Liver (tissue), 3 donors: ENCODE measurements around the gene GARIN1A.

Experiments used
- ATF3 ChIP-seq: IDR thresholded peaks from 2 replicates; pipeline ENCODE4 v1.6.1; 2016; ENCODE audit warnings: antibody characterized with exemption
- CTCF ChIP-seq: fragments of 150-350 bp; IDR thresholded peaks from 2 replicates; pipeline ENCODE4 v1.5.1; 2017; ENCODE audit warnings: improper control_type of control experiment, low read depth, low read length; ENCODE audit not compliant: missing input control
- FOXA1 ChIP-seq: IDR thresholded peaks from 2 replicates; pipeline ENCODE4 v1.6.1; 2016; ENCODE audit warnings: antibody characterized with exemption
- GABPA ChIP-seq, 2 donors: IDR thresholded peaks in 1 of 2; conservative IDR thresholded peaks in 1 of 2; 2 replicates each; pipeline ENCODE4 v1.6.1; 2016; ENCODE audit warnings: antibody characterized with exemption in 2 of 2, mild to moderate bottlenecking in 1 of 2, moderate library complexity in 1 of 2
- HNF4A ChIP-seq, 2 donors: conservative IDR thresholded peaks; 2 replicates each; pipeline ENCODE4 v1.6.1; 2016; ENCODE audit warnings: antibody characterized with exemption in 2 of 2, mild to moderate bottlenecking in 2 of 2
- HNF4G ChIP-seq: IDR thresholded peaks from 2 replicates; pipeline ENCODE4 v1.6.1; 2016; ENCODE audit warnings: antibody characterized with exemption
- RAD21 ChIP-seq, 2 donors: IDR thresholded peaks; 2 replicates each; pipeline ENCODE4 v1.6.1; 2016; ENCODE audit warnings: antibody characterized with exemption in 2 of 2, mild to moderate bottlenecking in 2 of 2
- REST ChIP-seq: IDR thresholded peaks from 2 replicates; pipeline ENCODE4 v1.6.1; 2016; ENCODE audit warnings: antibody characterized with exemption, mild to moderate bottlenecking
- RXRA ChIP-seq, 2 donors: IDR thresholded peaks; 2 replicates each; pipeline ENCODE4 v1.6.1; 2017 to 2018; ENCODE audit warnings: antibody characterized with exemption in 2 of 2, mild to moderate bottlenecking in 1 of 2
- SP1 ChIP-seq: IDR thresholded peaks from 2 replicates; pipeline ENCODE4 v1.6.1; 2018; ENCODE audit warnings: antibody characterized with exemption, mild to moderate bottlenecking
- TAF1 ChIP-seq: conservative IDR thresholded peaks from 2 replicates; pipeline ENCODE4 v1.6.1; 2016; ENCODE audit warnings: antibody characterized with exemption, mild to moderate bottlenecking
- YY1 ChIP-seq: IDR thresholded peaks from 2 replicates; pipeline ENCODE4 v1.6.1; 2016; ENCODE audit warnings: antibody characterized with exemption, mild to moderate bottlenecking
- TF ChIP-seq, protein P1 (sequence below): IDR thresholded peaks from 2 replicates; pipeline ENCODE4 v1.6.1; 2016; ENCODE audit warnings: antibody characterized with exemption
- TF ChIP-seq, protein P2 (sequence below): IDR thresholded peaks from 2 replicates; pipeline ENCODE4 v1.6.1; 2016; ENCODE audit warnings: antibody characterized with exemption
- donor health status: healthy.
- donor health status: healthy.

DNA sequence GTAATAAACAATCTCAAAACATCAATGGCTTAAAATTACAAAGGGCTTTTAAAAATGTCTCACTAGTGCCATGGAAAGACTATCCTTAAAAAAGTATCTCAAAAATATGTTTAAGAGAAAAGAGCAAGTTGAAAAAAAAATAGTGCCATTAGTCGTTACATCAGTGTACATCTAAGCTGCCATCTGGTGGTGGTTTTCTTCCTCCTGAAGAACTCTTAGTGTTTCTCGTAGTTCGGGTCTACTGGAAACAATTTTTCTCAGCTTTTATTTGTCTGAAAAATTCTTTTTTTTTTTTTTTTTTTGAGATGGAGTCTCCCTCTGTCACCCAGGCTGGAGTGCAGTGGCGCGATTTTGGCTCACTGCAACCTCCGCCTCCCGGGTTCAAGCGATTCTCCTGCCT lies 5.9 kb upstream of the GARIN1A start:
- TF ChIP-seq CTCF (no peak), RAD21 (IDR thresholded peaks at IDR 0.05) (no peak), ATF3 (no peak), TAF1 (no peak), RXRA (IDR thresholded peaks at IDR 0.05) (no peak), HNF4G (no peak), SP1 (no peak), REST (no peak), FOXA1 (no peak), YY1 (no peak), GABPA (IDR thresholded peaks at IDR 0.05 in 1 of 2, conservative IDR thresholded peaks at IDR 0.05 in 1 of 2) (no peak), HNF4A (conservative IDR thresholded peaks at IDR 0.05) (no peak)
- TF ChIP-seq, protein P1, sequence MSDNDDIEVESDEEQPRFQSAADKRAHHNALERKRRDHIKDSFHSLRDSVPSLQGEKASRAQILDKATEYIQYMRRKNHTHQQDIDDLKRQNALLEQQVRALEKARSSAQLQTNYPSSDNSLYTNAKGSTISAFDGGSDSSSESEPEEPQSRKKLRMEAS: no peak
- TF ChIP-seq, protein P2, sequence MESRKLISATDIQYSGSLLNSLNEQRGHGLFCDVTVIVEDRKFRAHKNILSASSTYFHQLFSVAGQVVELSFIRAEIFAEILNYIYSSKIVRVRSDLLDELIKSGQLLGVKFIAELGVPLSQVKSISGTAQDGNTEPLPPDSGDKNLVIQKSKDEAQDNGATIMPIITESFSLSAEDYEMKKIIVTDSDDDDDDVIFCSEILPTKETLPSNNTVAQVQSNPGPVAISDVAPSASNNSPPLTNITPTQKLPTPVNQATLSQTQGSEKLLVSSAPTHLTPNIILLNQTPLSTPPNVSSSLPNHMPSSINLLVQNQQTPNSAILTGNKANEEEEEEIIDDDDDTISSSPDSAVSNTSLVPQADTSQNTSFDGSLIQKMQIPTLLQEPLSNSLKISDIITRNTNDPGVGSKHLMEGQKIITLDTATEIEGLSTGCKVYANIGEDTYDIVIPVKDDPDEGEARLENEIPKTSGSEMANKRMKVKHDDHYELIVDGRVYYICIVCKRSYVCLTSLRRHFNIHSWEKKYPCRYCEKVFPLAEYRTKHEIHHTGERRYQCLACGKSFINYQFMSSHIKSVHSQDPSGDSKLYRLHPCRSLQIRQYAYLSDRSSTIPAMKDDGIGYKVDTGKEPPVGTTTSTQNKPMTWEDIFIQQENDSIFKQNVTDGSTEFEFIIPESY: no peak
